K562 (cell line): Measurements from ENCODE around the gene PTGES3L. TPM values are rescaled to one million over a fixed set of nuclear protein-coding genes. Genes with fewer than 3 reads are reported as not detected.

ENCODE experiments used
- AFF4 ChIP-seq: sonication (generic); formaldehyde crosslinking; IDR thresholded peaks from 2 replicates; pipeline ENCODE4 v1.8.0; 2023; ENCODE audit warnings: mild to moderate bottlenecking, missing genetic modification reagents
- BACH1 ChIP-seq: fragments of 200-800 bp; sonication (Bioruptor generic); IDR thresholded peaks from 2 replicates; pipeline ENCODE4 v1.6.1; 2016; ENCODE audit warnings: missing genetic modification characterization, missing compliant biosample characterization
- CEBPB ChIP-seq: fragments of 450-650 bp; IDR thresholded peaks from 2 replicates; pipeline ENCODE4 v1.6.1; 2016; ENCODE audit warnings: missing genetic modification characterization, missing compliant biosample characterization
- CREB3 ChIP-seq: fragments of 450-650 bp; conservative IDR thresholded peaks from 2 replicates; pipeline ENCODE4 v1.6.1; 2016; ENCODE audit warnings: missing genetic modification characterization, low read depth, mild to moderate bottlenecking, missing compliant biosample characterization, moderate library complexity
- CTBP1 ChIP-seq: fragments of 450-650 bp; IDR thresholded peaks from 2 replicates; pipeline ENCODE4 v1.6.1; 2016; ENCODE audit warnings: borderline replicate concordance
- GATAD2A ChIP-seq: fragments of 450-650 bp; IDR thresholded peaks from 2 replicates; pipeline ENCODE4 v1.6.1; 2017
- GMEB1 ChIP-seq: fragments of 250-450 bp; sonication (Bioruptor Pico); IDR thresholded peaks from 2 replicates; pipeline ENCODE4 v1.4.0; 2020; ENCODE audit warnings: mild to moderate bottlenecking
- JUN ChIP-seq, 2 experiments: sonication (generic) in 1 of 2; formaldehyde crosslinking in 1 of 2; IDR thresholded peaks; 2 replicates each; pipeline versions ENCODE4 v1.6.1 to v1.8.0; 2012 to 2022; ENCODE audit warnings: borderline replicate concordance in 2 of 2, mild to moderate bottlenecking in 2 of 2, improper control_type of control experiment in 1 of 2, low read depth in 1 of 2, low read length in 1 of 2, missing genetic modification reagents in 1 of 2
- MAFG ChIP-seq: fragments of 450-650 bp; conservative IDR thresholded peaks from 2 replicates; pipeline ENCODE4 v1.6.1; 2016; ENCODE audit warnings: missing genetic modification characterization, missing compliant biosample characterization
- NCOA6 ChIP-seq: fragments of 450-650 bp; IDR thresholded peaks from 2 replicates; pipeline ENCODE4 v1.6.1; 2017; ENCODE audit warnings: mild to moderate bottlenecking
- OTX1 ChIP-seq: fragments of 450-650 bp; formaldehyde crosslinking; IDR thresholded peaks from 2 replicates; pipeline ENCODE4 v1.4.0; 2022; ENCODE audit warnings: mild to moderate bottlenecking
- RCOR1 ChIP-seq, 2 experiments: IDR thresholded peaks; 2 replicates each; pipeline ENCODE4 v1.6.1; 2012; ENCODE audit warnings: low read depth in 2 of 2, low read length in 2 of 2, borderline replicate concordance in 1 of 2, improper control_type of control experiment in 1 of 2
- RFX1 ChIP-seq: fragments of 450-650 bp; IDR thresholded peaks from 2 replicates; pipeline ENCODE4 v1.6.1; 2016; ENCODE audit warnings: mild to moderate bottlenecking, moderate library complexity
- SOX6 ChIP-seq: fragments of 450-650 bp; IDR thresholded peaks from 2 replicates; pipeline ENCODE4 v1.6.1; 2014; ENCODE audit warnings: mild to moderate bottlenecking
- ZBTB43 ChIP-seq: sonication (generic); formaldehyde crosslinking; IDR thresholded peaks from 2 replicates; pipeline ENCODE4 v1.8.0; 2023; ENCODE audit warnings: mild to moderate bottlenecking, missing genetic modification reagents
- ZKSCAN3 ChIP-seq: fragments of 250-450 bp; sonication (Bioruptor Pico); IDR thresholded peaks from 2 replicates; pipeline ENCODE4 v1.4.0; 2020
- ZNF253 ChIP-seq: fragments of 250-450 bp; sonication (Bioruptor Pico); conservative IDR thresholded peaks from 2 replicates; pipeline ENCODE4 v1.6.1; 2021; ENCODE audit warnings: mild to moderate bottlenecking
- ZNF384 ChIP-seq: IDR thresholded peaks from 2 replicates; pipeline ENCODE4 v1.6.1; 2012; ENCODE audit warnings: low read depth, low read length, improper control_type of control experiment
- ZNF778 ChIP-seq: fragments of 450-650 bp; formaldehyde crosslinking; IDR thresholded peaks from 2 replicates; pipeline ENCODE4 v1.4.0; 2020; ENCODE audit warnings: mild to moderate bottlenecking, moderate library complexity
- polyA plus RNA-seq, 8 experiments: library from polyadenylated mRNA; depleted of rRNA in 4 of 8; stranded (reverse) in 5 of 8; unstranded in 3 of 8; fragments of >200 nt; fragmentation: Nextera tagmentation in 2 of 8; fragmentation: Illumina TruSeq in 1 of 8; extraction: Ambion mirVana in 2 of 8; extraction: Trizol in 1 of 8; gene quantifications; 2 replicates each; pipeline versions ENCODE4 v1.2.1 to v1.2.3, GENCODE V29; 2011 to 2014; ENCODE audit warnings: inconsistent platforms in 1 of 8, missing spikeins in 1 of 8
- total RNA-seq, 7 experiments: library from RNA; depleted of rRNA in 6 of 7; stranded (reverse); fragments of >200 nt in 6 of 7; fragmentation: Illumina TruSeq in 2 of 7; extraction: Trizol in 2 of 7; gene quantifications; 2 replicates each; pipeline versions ENCODE4 v1.2.1 to v1.2.3, GENCODE V29; 2011 to 2021; ENCODE audit warnings: low replicate concordance in 1 of 7

PTGES3L gene
- total and polyA plus RNA-seq, 9 of the 15 experiments (the other 6 are each of a cell fraction or from before 2014, with no cell fraction given): 6.0 to 16.0 (median 9.6) TPM

GRCh38 chr17:42969001-42969581 lies 10.8 kb downstream of the PTGES3L start (continued):
- no peak for TF ChIP-seq GMEB1
- peak; percentile 75 for TF ChIP-seq ZNF384
- TF ChIP-seq CREB3 (tag): no peak
- no peak for TF ChIP-seq GATAD2A
- 0 out of 4 replicates have a peak, but pooled peaks of 1 of the 2 experiments have one; percentile 3 for TF ChIP-seq RCOR1 (IDR thresholded peaks at IDR 0.05; ENCODE audit: borderline replicate concordance in 1 of 2, low read depth in 2 of 2, low read length in 2 of 2)
- no peak for TF ChIP-seq ZKSCAN3 (CRISPR knock-in tag)
- no peak for TF ChIP-seq ZBTB43 (CRISPR knock-in tag)
- no peak for TF ChIP-seq JUN (IDR thresholded peaks at IDR 0.05; ENCODE audit: borderline replicate concordance, low read depth, low read length)
- TF ChIP-seq JUN (CRISPR knock-in tag; IDR thresholded peaks at IDR 0.05; ENCODE audit: borderline replicate concordance): no peak
- no peak for TF ChIP-seq CTBP1
- no peak for TF ChIP-seq MAFG (tag)
- TF ChIP-seq ZNF253 (CRISPR knock-in tag): no peak
- no peak for TF ChIP-seq AFF4 (CRISPR knock-in tag)
- peak; percentile 52; the same call in 1 of the 2 replicates for TF ChIP-seq SOX6
- TF ChIP-seq CEBPB (tag): peak; percentile 90
- TF ChIP-seq OTX1: no peak
- no peak for TF ChIP-seq RFX1
- TF ChIP-seq ZNF778 (CRISPR knock-in tag): no peak
- TF ChIP-seq BACH1: 0 out of 2 replicates have a peak, but pooled peaks have one; percentile 43
- TF ChIP-seq NCOA6: no peak
